HG02938 (cell line): ENCODE data around the gene PRDM5.

Source experiments
- ATAC-seq: cut with Tn5 transposase; IDR thresholded peaks from one replicate; pipeline ENCODE4 v1.9.1; 2021; ENCODE audit warnings: mild to moderate bottlenecking, moderate library complexity; ENCODE audit not compliant: unreplicated experiment

Gene PRDM5

GRCh38 chr4:120858776-120859175, 63.8 kb downstream of the PRDM5 start:
- ATAC-seq: no peak

- no peak for ATAC-seq
These were observed 65.2 kb downstream of the PRDM5 start for GRCh38 chr4:120857312-120857711.

- no peak for ATAC-seq
These were observed 66.2 kb downstream of the PRDM5 start for GRCh38 chr4:120856294-120856693.

GRCh38 chr4:120855307-120856001, 67.1 kb downstream of the PRDM5 start:
- ATAC-seq: peak; percentile 95

- ATAC-seq: no peak
These were observed 69.2 kb downstream of the PRDM5 start for GRCh38 chr4:120853161-120853935.

- ATAC-seq: no peak
These were observed 72.4 kb downstream of the PRDM5 start for GRCh38 chr4:120850018-120850599.

GRCh38 chr4:120847019-120847582, 75.4 kb downstream of the PRDM5 start:
- no peak for ATAC-seq

- peak; percentile 88 for ATAC-seq
These were observed 78.0 kb downstream of the PRDM5 start for GRCh38 chr4:120844528-120844921.

- ATAC-seq: peak; percentile 39
These were observed 78.5 kb downstream of the PRDM5 start for GRCh38 chr4:120843849-120844527.

GRCh38 chr4:120842031-120842430, 80.5 kb downstream of the PRDM5 start:
- no peak for ATAC-seq

GRCh38 chr4:120841580-120841979, 80.9 kb downstream of the PRDM5 start:
- ATAC-seq: no peak

- ATAC-seq: no peak
These were observed 82.4 kb downstream of the PRDM5 start for GRCh38 chr4:120839974-120840751.

GRCh38 chr4:120839334-120839973, 83.1 kb downstream of the PRDM5 start:
- ATAC-seq: no peak

- ATAC-seq: no peak
These were observed 83.7 kb downstream of the PRDM5 start for GRCh38 chr4:120838784-120839183.

- no peak for ATAC-seq
These were observed 84.9 kb downstream of the PRDM5 start for GRCh38 chr4:120837656-120838055.

GRCh38 chr4:120835342-120835741, 87.2 kb downstream of the PRDM5 start:
- no peak for ATAC-seq

GRCh38 chr4:120830204-120830603, 92.3 kb downstream of the PRDM5 start:
- ATAC-seq: no peak

- ATAC-seq: no peak
These were observed 93.3 kb downstream of the PRDM5 start for GRCh38 chr4:120829113-120829831.

- no peak for ATAC-seq
These were observed 95.7 kb downstream of the PRDM5 start for GRCh38 chr4:120826853-120827252.
